GM18511 (cell line): ENCODE measurements around the gene RMRP.
"Not testable (repeated sequence)": the region's sequence is repeated elsewhere in the genome, so short reads cannot be mapped to it uniquely, and the experiment has no call there.

ENCODE experiments used
- ATAC-seq: cut with Tn5 transposase; IDR thresholded peaks from one replicate; pipeline ENCODE4 v1.9.1; 2021; ENCODE audit warnings: mild to moderate bottlenecking, moderate library complexity; ENCODE audit not compliant: unreplicated experiment

RMRP gene

GRCh38 chr9:35615981-35616680, 41.7 kb downstream of the RMRP start:
- ATAC-seq: no peak

DNA sequence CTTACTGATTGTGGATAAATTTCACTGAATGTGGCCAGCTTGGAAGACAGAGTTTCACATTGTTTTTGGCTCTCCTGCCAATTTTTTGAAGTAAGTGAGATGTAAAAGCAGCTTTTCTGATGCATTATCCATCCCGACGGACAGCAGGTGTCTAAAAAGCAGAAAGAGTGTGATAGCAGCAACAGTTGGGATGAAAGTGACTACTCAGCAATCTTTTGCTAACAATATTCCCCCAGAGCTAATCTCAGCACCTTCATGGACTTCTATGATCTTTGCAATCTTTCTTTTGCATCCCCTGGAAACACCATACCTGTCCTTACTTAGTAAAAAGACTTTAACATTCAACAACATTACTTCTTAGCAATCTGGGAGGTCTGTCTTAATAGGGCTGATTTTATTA, 45.0 kb downstream of the RMRP start:
- no peak for ATAC-seq

DNA sequence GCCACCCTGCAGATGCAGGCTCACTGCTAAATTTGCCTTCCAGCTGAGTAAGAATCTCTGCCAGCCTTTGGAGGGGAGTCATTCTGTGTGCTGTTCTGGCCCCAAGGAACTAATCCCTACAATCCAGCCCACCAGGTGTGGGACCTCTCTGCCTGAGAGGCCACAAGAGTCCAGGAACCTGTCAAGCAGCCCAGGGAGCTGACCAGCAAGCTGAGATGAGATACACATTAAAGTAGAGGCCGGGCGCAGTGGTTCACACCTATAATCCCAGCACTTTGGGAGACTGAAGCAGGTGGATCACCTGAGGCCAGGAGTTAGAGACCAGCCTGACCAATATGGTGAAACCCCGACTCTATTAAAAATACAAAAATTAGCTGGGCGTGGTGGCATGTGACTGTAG, 45.8 kb downstream of the RMRP start:
- ATAC-seq: not testable (repeated sequence)

DNA sequence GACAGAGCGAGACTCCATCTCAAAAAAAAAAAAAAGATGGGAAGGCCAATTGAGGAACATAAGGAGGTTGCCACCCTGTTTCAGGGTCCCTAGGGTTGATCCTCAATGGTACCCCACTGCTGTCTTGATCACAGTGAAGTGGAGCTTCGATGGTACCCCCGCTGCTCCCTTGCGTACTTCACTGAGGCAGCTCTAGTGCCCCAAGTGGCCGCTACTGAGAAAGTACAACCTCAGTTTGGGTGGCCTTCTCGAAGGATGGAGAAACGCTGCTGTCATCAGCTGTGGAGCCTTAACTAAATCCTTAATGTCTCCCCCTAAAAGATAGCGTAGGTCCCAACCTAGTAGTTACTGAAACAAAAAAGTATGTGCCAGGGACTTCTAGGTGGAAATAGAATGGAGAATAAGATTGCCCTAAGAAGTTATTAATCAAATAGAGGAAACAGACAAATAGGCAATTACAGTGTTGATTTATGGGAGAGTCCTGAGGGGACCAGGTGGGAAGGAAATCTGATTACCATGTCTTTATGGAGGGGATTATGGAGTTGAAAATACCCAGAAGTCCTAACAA, 46.5 kb downstream of the RMRP start:
- ATAC-seq: no peak

DNA sequence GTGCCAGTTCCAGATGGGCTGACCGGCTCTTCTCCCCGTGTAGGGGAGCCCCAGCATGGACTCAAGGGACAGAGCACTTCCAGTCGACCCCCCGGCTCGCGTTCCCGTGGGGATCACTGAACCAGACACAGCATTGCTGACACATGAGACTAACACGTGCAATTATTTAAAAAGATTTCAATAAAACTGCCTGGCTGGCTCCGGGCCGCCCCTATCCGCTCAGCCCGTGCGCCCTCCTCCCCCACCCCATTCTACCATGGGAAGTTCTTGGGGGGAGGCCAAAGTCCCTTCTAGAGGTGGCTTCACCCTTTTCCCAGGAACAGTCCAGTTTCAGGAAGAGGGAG, 48.0 kb downstream of the RMRP start:
- no peak for ATAC-seq

DNA sequence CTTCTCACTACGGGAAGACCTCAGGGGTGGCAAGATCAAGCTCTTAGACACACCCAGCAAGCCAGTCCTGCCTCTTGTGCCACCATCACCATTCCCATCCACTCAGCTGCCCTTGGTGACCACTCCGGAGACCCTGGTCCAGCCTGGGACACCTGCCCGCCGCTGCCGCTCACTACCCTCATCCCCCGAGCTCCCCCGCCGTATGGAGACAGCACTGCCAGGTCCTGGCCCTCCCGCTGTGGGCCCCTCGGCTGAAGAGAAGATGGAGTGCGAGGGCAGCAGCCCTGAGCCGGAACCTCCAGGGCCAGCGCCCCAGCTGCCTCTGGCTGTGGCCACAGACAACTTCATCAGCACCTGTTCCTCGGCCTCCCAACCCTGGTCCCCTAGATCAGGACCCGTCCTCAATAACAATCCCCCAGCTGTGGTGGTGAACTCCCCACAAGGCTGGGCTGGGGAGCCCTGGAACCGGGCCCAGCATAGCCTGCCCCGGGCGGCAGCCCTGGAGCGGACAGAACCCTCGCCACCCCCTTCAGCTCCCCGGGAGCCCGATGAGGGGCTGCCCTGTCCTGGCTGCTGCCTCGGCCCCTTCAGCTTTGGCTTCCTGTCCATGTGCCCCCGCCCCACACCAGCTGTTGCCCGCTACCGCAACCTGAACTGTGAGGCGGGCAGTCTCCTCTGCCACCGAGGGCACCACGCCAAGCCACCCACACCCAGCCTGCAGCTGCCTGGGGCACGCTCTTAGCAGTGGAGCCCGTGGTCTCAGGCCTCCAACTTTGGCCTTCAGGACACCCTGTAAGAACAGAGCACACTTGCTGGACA, 48.6 kb downstream of the RMRP start:
- ATAC-seq: no peak

DNA sequence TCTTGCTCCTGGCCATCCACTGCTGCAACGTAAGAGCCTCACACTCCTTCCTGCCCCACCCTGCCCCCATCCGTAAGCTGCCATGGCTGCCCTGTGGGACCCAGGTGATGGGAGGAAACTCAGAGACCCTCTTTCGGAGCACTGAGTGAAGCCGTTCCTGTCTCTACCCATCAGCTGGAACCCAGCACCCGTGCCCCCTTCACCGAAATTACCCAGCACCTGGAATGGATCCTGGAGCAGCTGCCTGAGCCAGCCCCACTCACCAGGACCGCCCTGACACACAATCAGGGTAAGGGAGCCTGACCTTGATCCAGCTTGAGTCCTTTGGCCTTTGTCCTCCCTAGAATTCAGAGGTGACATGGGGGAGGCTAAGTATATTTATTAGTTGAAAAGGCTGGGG, 49.6 kb downstream of the RMRP start:
- ATAC-seq: no peak
